Coronary artery (tissue), 2 donors: Measurements from ENCODE around the gene CORO7.
A peak's percentile ranks its signal among the peaks of the same experiment; 100 is the strongest.

Experiments
- DNase-seq: peaks from one replicate; pipeline ENCODE4 v3.0.0-alpha.2; 2017; ENCODE audit warnings: low spot score
- H3K27ac ChIP-seq, 2 donors: fragments of 200-600 bp; sonication (generic); one replicate each; pipeline ENCODE4 v1.5.1; 2016 to 2019
- H3K4me3 ChIP-seq: fragments of 200-600 bp; sonication (generic); 2 replicates; pipeline ENCODE4 v1.5.1; 2016; ENCODE audit warnings: mild to moderate bottlenecking, moderate library complexity
- CTCF ChIP-seq: fragments of 200-600 bp; sonication (generic); IDR thresholded peaks from one replicate; pipeline ENCODE4 v1.5.1; 2019; ENCODE audit warnings: antibody characterized with exemption

CORO7 gene

GRCh38 chr16:4332623-4333307 lies 83.6 kb downstream of the CORO7 start:
- no peak for TF ChIP-seq CTCF
- H3K27ac ChIP-seq, result no peak overlapping the region
- no peak for DNase-seq
- H3K4me3 ChIP-seq, result no peak overlapping the region

- H3K4me3 ChIP-seq, result no peak overlapping the region
- DNase-seq, result no peak
- H3K27ac ChIP-seq, result no peak overlapping the region
- no peak for TF ChIP-seq CTCF
These were observed 84.3 kb downstream of the CORO7 start for GRCh38 chr16:4332083-4332482.

DNA sequence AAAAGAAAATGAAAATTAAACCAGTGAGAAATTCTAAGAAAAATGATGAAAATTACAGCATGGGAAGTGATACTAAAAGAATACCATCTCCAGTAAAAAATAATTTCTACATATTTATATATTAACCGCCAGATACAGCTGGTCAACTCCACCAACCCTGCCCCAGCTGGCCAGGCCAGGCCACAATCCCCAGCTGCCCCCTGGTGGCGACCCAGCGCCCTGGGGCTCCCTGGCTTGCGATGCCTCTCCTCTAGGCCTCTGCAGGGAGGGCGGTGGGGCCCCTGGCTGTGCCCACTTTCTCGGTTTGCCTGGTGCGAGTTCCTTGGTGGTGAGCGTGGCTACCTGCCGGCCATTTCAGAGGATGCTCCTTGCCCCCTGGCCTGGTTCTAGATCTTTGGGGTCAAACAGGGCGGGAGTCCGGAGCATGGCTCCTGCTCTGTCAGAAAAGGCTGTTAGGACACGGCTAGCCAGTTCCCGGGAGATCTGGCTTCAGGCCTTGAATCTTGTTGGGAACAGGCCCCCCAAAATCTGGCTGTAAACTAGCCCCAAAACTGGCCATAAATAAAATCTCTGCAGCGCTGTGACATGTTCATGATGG lies 86.0 kb downstream of the CORO7 start:
- H3K27ac ChIP-seq, result no peak overlapping the region
- peak; percentile 98 for TF ChIP-seq CTCF
- H3K4me3 ChIP-seq, result no peak overlapping the region
- no peak for DNase-seq

DNA sequence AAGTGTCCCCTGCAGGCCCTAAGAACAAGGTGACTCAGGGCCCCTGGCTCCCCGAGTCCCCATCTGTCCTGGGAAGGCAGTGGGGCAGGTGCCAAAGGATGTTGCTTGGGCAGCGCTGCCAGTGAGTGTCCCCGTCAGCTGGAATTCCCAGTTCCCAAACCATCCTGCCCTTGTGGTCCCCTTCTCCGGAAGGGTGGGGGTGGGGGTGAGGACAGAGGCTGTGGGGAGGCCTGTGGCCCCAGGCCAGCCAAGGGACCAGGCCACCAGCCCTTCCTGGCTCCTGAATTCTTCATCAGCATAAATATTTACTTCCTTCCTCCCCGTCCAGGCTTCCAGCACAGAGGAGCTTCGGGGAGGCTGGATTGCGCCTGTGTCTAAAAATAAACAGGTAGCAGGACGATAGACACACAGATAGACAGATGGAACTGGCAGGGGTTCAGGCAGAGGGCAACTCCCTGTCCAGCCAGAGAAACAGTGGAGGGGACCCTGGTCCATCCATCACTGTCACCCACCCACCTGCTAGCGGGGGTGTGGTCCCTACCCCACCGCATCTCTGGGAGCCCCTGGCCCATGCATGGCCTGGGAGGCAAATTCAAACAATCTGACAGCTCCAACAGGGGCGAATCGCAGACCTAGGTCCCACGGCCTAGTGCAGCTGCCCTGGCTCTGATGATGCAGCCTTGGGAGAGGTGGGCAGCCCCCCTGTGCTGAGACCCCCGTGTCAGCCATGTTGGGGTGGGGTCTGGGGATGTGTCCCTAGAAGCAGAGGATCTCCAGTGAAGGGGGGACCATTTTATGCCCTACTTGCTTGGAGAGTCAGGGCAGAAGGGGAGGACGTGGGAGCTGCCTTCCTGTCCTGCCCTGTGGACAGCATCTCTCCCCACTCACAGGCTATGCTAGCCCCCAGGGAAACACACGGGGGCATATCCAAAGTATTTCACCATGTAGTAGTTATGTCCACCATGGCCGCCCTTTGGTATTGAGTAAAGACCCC lies 87.3 kb downstream of the CORO7 start:
- H3K27ac ChIP-seq, result peak overlapping the region; percentile 73 to 90
- peak overlapping the region; percentile 75 for H3K4me3 ChIP-seq
- no peak for TF ChIP-seq CTCF
- no peak for DNase-seq

DNA sequence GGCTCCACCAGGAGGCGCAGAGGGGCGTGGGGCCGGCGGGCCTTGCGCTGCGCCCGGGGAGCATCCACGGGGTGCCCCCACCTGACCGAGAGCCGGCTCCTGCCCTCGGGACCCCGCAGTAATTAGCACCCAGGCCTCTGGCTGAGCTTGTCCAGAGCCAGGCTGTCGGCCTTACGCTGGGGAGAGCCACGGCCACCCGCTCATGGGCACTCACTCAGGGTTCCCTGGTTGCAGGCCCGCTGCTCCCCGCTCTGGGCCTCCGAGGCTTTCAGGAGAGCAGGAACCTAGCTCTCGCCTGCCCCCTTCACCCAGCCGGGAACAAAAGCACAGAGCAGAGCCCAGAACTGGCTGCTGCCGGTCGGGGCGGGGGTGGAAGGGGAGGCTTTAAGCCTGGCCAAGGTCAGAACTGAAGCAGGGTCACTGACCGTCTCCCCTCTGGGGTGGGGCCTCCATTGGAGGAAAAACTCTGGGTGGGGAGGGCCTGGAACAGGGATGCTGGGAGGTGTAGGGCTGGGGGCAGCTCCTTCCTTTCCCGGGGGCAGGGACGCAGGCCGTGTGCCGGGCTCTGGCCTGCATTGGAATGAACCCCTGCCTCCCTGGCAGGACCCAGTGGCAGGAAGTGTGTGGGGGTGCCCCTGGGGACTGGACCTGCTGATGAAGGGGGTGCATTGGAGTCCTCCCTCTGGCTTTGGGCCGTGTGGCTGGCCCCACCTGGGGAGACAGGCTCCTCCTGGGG lies 88.2 kb downstream of the CORO7 start:
- TF ChIP-seq CTCF, result peak; percentile 60
- H3K27ac ChIP-seq, result peak overlapping the region; percentile 73 to 90
- peak overlapping the region; percentile 75 for H3K4me3 ChIP-seq
- no peak for DNase-seq

DNA sequence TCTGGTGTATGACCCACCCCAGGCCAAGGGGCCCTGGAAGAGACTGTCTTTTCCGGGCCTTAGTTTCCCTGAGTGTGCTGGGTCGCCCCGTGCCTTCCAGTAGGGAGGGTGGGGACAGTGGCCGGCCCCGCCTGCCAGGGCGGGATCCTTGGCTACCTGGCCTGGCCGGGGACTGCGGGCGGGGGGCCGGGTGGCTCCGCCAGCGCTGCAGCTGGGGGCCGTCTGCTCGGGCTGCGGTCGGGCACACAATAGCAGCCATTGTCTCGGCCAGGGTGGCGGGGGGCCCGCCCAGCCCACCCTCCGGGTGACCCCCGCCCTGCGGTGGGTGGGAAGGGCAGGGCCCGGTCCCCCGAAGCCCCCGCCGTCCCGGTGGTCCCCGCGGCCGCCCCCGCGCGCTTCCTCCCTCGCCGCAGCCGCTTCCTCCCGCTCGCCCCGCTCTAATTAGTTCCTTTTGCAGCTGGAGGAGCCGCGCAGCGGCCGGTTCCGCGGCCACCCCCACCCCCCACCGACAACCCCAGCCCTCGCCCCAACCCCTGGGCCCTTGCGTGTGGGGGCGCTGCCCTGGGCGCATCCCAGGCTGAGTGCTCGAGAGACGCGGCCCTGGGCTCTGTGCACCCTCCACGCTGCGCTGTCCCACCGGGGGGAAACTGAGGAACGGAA lies 88.9 kb downstream of the CORO7 start:
- DNase-seq, result no peak
- peak overlapping the region; percentile 73 to 90 for H3K27ac ChIP-seq
- TF ChIP-seq CTCF, result no peak
- peak overlapping the region; percentile 75 for H3K4me3 ChIP-seq
